CD14-positive monocyte (primary cell): ENCODE results near the gene CACNA1B. TPM values are rescaled to one million over a fixed set of nuclear protein-coding genes. Genes with fewer than 3 reads are reported as not detected.

Experiments
- DNase-seq, 3 donors: peaks; one replicate each; pipeline ENCODE4 v3.0.0-alpha.2; 2011 to 2022
- H2AFZ ChIP-seq: 2 replicates; pipeline ENCODE4 v1.6.0; 2012; ENCODE audit warnings: mild to moderate bottlenecking, low read depth, low read length, inconsistent platforms; ENCODE audit not compliant: insufficient read depth, poor library complexity, severe bottlenecking
- H3K27ac ChIP-seq, 2 donors: 1 replicate in 1 of 2; 2 replicates in 1 of 2; pipeline ENCODE4 v1.5.1; 2012 to 2013; ENCODE audit warnings: low read length in 2 of 2, control low read depth in 1 of 2, inconsistent platforms in 1 of 2, low read depth in 1 of 2, mild to moderate bottlenecking in 1 of 2
- H3K27me3 ChIP-seq, 2 donors: one replicate each; pipeline versions ENCODE4 v1.6.0 to v1.6.1; 2011 to 2013; ENCODE audit warnings: low read length in 2 of 2; ENCODE audit not compliant: control insufficient read depth in 2 of 2, insufficient read depth in 2 of 2
- H3K36me3 ChIP-seq, 2 donors: replicated peaks in 1 of 2; 1 replicate in 1 of 2; 2 replicates in 1 of 2; pipeline versions ENCODE4 v1.5.1 to v1.6.1; 2012 to 2013; ENCODE audit warnings: low read length in 2 of 2, control low read depth in 1 of 2, inconsistent platforms in 1 of 2, mild to moderate bottlenecking in 1 of 2; ENCODE audit not compliant: insufficient read depth in 2 of 2, control insufficient read depth in 1 of 2
- H3K4me1 ChIP-seq, 2 donors: 1 replicate in 1 of 2; 2 replicates in 1 of 2; pipeline versions ENCODE4 v1.5.1 to v1.6.1; 2012 to 2013; ENCODE audit warnings: low read length in 2 of 2, control low read depth in 1 of 2, inconsistent platforms in 1 of 2, mild to moderate bottlenecking in 1 of 2, moderate library complexity in 1 of 2; ENCODE audit not compliant: insufficient read depth in 2 of 2, control insufficient read depth in 1 of 2
- H3K4me2 ChIP-seq: replicated peaks from 2 replicates; pipeline ENCODE3; 2012; ENCODE audit warnings: low read length, moderate library complexity, mild to moderate bottlenecking; ENCODE audit not compliant: poor library complexity, severe bottlenecking; ENCODE audit errors: extremely low read depth
- H3K4me3 ChIP-seq, 3 experiments: fragments of 200-600 bp in 1 of 3; sonication (generic) in 1 of 3; replicated peaks in 1 of 3; 1 replicate in 2 of 3; 2 replicates in 1 of 3; pipeline ENCODE4 v1.5.1; 2011 to 2013; ENCODE audit warnings: low read length in 3 of 3, mild to moderate bottlenecking in 3 of 3, control low read depth in 2 of 3, low read depth in 2 of 3, inconsistent platforms in 1 of 3, moderate library complexity in 1 of 3
- H3K79me2 ChIP-seq: 2 replicates; pipeline ENCODE4 v1.6.0; 2012; ENCODE audit warnings: mild to moderate bottlenecking, control low read depth, inconsistent platforms, low read length, moderate library complexity; ENCODE audit not compliant: insufficient read depth
- H3K9ac ChIP-seq: 2 replicates; pipeline ENCODE4 v1.6.0; 2017; ENCODE audit warnings: low read length, mild to moderate bottlenecking; ENCODE audit not compliant: insufficient read depth, poor library complexity, severe bottlenecking
- H3K9me3 ChIP-seq, 2 donors: replicated peaks in 1 of 2; 1 replicate in 1 of 2; 2 replicates in 1 of 2; pipeline versions ENCODE4 v1.5.1 to v1.6.1; 2012 to 2013; ENCODE audit warnings: low read length in 2 of 2, control low read depth in 1 of 2; ENCODE audit not compliant: control insufficient read depth in 1 of 2, insufficient read depth in 1 of 2
- H4K20me1 ChIP-seq: 2 replicates; pipeline ENCODE4 v1.6.0; 2012; ENCODE audit warnings: mild to moderate bottlenecking, low read length, control low read depth, moderate library complexity; ENCODE audit not compliant: insufficient read depth
- H3K27ac Mint-ChIP-seq, 7 donors: one replicate each; pipeline ENCODE4 v1.8.0; 2020; ENCODE audit warnings: mild to moderate bottlenecking in 7 of 7, mixed read lengths in 7 of 7, moderate library complexity in 6 of 7, inconsistent platforms in 2 of 7
- H3K27me3 Mint-ChIP-seq, 3 donors: one replicate each; pipeline ENCODE4 v1.8.0; 2021 to 2022; ENCODE audit warnings: low read depth in 3 of 3, mild to moderate bottlenecking in 3 of 3, mixed read lengths in 3 of 3, moderate library complexity in 3 of 3, inconsistent platforms in 1 of 3
- H3K36me3 Mint-ChIP-seq, 2 donors: one replicate each; pipeline ENCODE4 v1.8.0; 2020; ENCODE audit warnings: mixed read lengths in 2 of 2, inconsistent platforms in 1 of 2, mild to moderate bottlenecking in 1 of 2
- H3K4me1 Mint-ChIP-seq: one replicate; pipeline ENCODE4 v1.8.0; 2020; ENCODE audit warnings: mild to moderate bottlenecking, mixed read lengths
- H3K4me3 Mint-ChIP-seq, 2 donors: one replicate each; pipeline ENCODE4 v1.8.0; 2020; ENCODE audit warnings: mild to moderate bottlenecking in 2 of 2, mixed read lengths in 2 of 2, moderate library complexity in 1 of 2
- H3K9me3 Mint-ChIP-seq, 7 donors: one replicate each; pipeline ENCODE4 v1.8.0; 2020 to 2022; ENCODE audit warnings: mixed read lengths in 7 of 7, mild to moderate bottlenecking in 6 of 7, moderate library complexity in 6 of 7, inconsistent platforms in 2 of 7
- WGBS: methylation state at CpG from one replicate; pipeline ENCODE4 v1.1.5; 2013; ENCODE audit warnings: missing lambda C conversion rate; ENCODE audit not compliant: insufficient coverage; 5-methylcytosine and 5-hydroxymethylcytosine counted together
- intact Hi-C, 2 donors: fragments of 100-400 bp; cut with micrococcal nuclease; formaldehyde crosslinking; loops; one replicate each; pipeline versions ENCODE4 v1.15.0 to v1.15.1; 2023
- polyA plus RNA-seq, 3 donors: library from polyadenylated mRNA; depleted of rRNA in 1 of 3; unstranded in 2 of 3; stranded (reverse) in 1 of 3; fragments of 300-500 nt in 2 of 3; fragments of >200 nt in 1 of 3; fragmentation: Illumina TruSeq in 2 of 3; gene quantifications; 1 replicate in 2 of 3; 2 replicates in 1 of 3; pipeline ENCODE4 v1.2.3, GENCODE V29; 2012 to 2021
- TF ChIP-seq, protein P1 (sequence below): fragments of 200-600 bp; IDR thresholded peaks from one replicate; pipeline ENCODE4 v1.8.0; 2022; ENCODE audit warnings: antibody characterized with exemption, mild to moderate bottlenecking

Gene CACNA1B
- polyA plus RNA-seq, 3 donors = not detected

DNA sequence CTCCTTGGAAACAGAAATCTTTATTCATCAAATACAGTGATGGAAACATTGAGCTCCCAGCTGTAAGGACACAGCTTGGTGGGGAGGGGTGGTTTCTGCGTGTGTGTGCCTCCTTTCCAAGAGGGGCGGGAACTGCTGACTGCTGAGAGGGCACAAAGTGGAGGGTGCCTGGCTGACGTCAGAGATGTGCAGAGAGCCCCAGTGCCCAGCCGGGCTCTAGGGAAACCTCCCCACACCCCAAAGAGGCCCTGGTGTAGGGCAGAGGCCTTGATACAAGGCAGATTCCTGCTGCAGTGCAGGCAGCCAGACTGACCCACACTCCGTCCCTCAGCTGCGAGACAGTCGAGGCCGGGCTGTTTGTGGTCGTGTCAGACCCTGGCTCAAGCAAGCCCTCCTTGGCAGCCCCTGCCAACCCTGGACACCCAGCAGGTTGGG is 191.0 kb downstream of the CACNA1B start:
- Histone ChIP-seq H3K4me3 (no peak overlapping the region), H3K79me2 (no peaks in the 10 kb centered on the region), H3K9ac (no peak overlapping the region), H3K27me3 (no peaks in the 10 kb centered on the region), H2AFZ (no peak overlapping the region), H3K9me3 (no peaks in the 10 kb centered on the region), H3K36me3 (no peaks in the 10 kb centered on the region), H3K27ac (no peak overlapping the region), H3K4me2 (no peak overlapping the region), H3K4me1 (no peaks in the 10 kb centered on the region), H4K20me1 (no peaks in the 10 kb centered on the region)
- H3K9me3 Mint-ChIP-seq = peaks cover 0 to 3% (median 0%) of the 10 kb centered on the region in 7 donors
- TF ChIP-seq, protein P1, sequence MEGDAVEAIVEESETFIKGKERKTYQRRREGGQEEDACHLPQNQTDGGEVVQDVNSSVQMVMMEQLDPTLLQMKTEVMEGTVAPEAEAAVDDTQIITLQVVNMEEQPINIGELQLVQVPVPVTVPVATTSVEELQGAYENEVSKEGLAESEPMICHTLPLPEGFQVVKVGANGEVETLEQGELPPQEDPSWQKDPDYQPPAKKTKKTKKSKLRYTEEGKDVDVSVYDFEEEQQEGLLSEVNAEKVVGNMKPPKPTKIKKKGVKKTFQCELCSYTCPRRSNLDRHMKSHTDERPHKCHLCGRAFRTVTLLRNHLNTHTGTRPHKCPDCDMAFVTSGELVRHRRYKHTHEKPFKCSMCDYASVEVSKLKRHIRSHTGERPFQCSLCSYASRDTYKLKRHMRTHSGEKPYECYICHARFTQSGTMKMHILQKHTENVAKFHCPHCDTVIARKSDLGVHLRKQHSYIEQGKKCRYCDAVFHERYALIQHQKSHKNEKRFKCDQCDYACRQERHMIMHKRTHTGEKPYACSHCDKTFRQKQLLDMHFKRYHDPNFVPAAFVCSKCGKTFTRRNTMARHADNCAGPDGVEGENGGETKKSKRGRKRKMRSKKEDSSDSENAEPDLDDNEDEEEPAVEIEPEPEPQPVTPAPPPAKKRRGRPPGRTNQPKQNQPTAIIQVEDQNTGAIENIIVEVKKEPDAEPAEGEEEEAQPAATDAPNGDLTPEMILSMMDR = no peak
- H3K4me1 Mint-ChIP-seq = no peaks in the 10 kb centered on the region
- no peak overlapping the region for H3K4me3 Mint-ChIP-seq
- intact Hi-C loops = no loop called here
- H3K27me3 Mint-ChIP-seq = peaks cover 2 to 13% (median 4%) of the 10 kb centered on the region in 3 donors
- no peaks in the 10 kb centered on the region for H3K36me3 Mint-ChIP-seq
- H3K27ac Mint-ChIP-seq = no peak overlapping the region
- 82% methylated on average over 5 of the region's 9 CpGs for WGBS
- no peak for DNase-seq

DNA sequence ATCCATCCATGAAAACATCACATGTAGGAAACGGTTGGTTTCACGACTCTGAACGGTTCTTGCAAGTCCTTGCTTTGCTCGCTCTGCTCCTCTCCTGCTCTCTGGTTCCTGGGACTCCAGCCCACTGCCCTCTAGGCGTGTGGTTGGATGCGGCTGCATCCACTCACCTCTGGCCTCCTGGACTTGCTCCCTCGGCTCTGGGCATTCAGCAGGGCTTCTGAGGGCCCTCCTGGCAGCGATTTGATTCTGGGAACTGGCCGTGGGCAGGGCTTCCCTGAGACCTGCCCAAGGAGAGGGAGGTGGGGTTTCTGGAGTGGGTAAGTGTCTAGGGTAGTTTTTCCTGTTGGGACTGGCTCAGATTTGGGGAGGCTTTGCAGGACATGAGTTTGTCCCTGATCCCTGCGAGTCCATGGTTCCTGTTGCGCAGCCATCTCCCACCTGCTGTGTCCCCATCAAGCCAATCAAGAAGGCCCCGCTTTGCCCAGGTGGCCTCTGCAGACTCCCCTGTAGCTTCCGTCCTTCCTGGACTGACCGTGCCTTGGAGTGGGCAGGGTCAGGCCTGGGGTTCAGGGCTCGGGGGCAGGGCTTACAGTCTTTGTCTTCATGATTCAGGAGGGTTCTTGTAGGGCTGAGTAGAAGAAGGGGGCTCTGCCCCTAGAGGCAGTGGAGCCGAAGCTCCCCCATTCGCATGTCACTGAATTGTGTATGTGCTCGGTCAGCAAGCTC is 192.3 kb downstream of the CACNA1B start:
- Mint-ChIP-seq H3K27me3 (peaks cover 4 to 13% (median 7%) of the 10 kb centered on the region in 3 donors), H3K4me1 (no peaks in the 10 kb centered on the region), H3K36me3 (no peaks in the 10 kb centered on the region), H3K9me3 (no peaks in the 10 kb centered on the region), H3K27ac (no peak overlapping the region), H3K4me3 (no peak overlapping the region)
- Histone ChIP-seq H3K9me3 (no peaks in the 10 kb centered on the region), H3K79me2 (no peaks in the 10 kb centered on the region), H3K36me3 (no peaks in the 10 kb centered on the region), H3K4me3 (no peak overlapping the region), H3K4me2 (no peak overlapping the region), H2AFZ (no peak overlapping the region), H4K20me1 (no peaks in the 10 kb centered on the region), H3K27ac (no peak overlapping the region), H3K9ac (no peak overlapping the region), H3K27me3 (no peaks in the 10 kb centered on the region), H3K4me1 (no peaks in the 10 kb centered on the region)
- intact Hi-C loops = no loop called here
- no peak for DNase-seq
- TF ChIP-seq, protein P1 = no peak
- 73% methylated on average over 16 of the region's 18 CpGs for WGBS
